Thyroid gland (tissue), 4 donors: ENCODE results near the gene SLC17A9.

Experiments
- CTCF ChIP-seq, 6 experiments: fragments of 200-600 bp in 3 of 6; fragments of 450-650 bp in 3 of 6; sonication (generic) in 3 of 6; IDR thresholded peaks; one replicate each; pipeline ENCODE4 v1.5.1; 2016 to 2019; ENCODE audit warnings: antibody characterized with exemption in 6 of 6, mild to moderate bottlenecking in 2 of 6, inconsistent platforms in 1 of 6, moderate library complexity in 1 of 6
- POLR2A ChIP-seq, 2 donors: fragments of 450-650 bp; IDR thresholded peaks; one replicate each; pipeline ENCODE4 v1.6.1; 2017; ENCODE audit warnings: antibody characterized with exemption in 2 of 2, mild to moderate bottlenecking in 2 of 2, moderate library complexity in 1 of 2

- no peak for TF ChIP-seq POLR2A (IDR thresholded peaks at IDR 0.05)
- no peak for TF ChIP-seq CTCF (IDR thresholded peaks at IDR 0.05)
Measured at GRCh38 chr20:62999580-62999979, 47.1 kb downstream of the SLC17A9 start.
